Sciatic nerve (tissue), 2 donors: ENCODE results near the gene CUL4B. TPM values are rescaled to one million over a fixed set of nuclear protein-coding genes. Genes with fewer than 3 reads are reported as not detected.
A peak's percentile ranks its signal among the peaks of the same experiment; 100 is the strongest.
"Not testable (repeated sequence)": the region's sequence is repeated elsewhere in the genome, so short reads cannot be mapped to it uniquely, and the experiment has no call there.

Experiments used
- ATAC-seq: fragments of 200-7000 bp; cut with Tn5 transposase; one replicate; pipeline ENCODE4 v1.9.1; 2020; ENCODE audit warnings: mild to moderate bottlenecking, moderate library complexity
- DNase-seq: peaks from one replicate; pipeline ENCODE4 v3.0.0-alpha.2; 2020; ENCODE audit warnings: low spot score
- intact Hi-C: fragments of 100-400 bp; cut with DNase I; formaldehyde crosslinking; loops from one replicate; pipeline ENCODE4 v1.14.2; 2022
- total RNA-seq: library from RNA; stranded (reverse); fragmentation: NEBNext Ultra II Directional; extraction: Animal tissue kit (Norgen Biotek cat#: 25700); gene quantifications from one replicate; pipeline ENCODE4 v1.2.1, GENCODE V29; 2021
- donor health status: DM: no; HTN: no; CAD: no.
- donor health status: DM: no; HTN: no; CAD: no.

Gene CUL4B
- total RNA-seq, 1 donor from 2014 or later = 38.2 TPM

DNA sequence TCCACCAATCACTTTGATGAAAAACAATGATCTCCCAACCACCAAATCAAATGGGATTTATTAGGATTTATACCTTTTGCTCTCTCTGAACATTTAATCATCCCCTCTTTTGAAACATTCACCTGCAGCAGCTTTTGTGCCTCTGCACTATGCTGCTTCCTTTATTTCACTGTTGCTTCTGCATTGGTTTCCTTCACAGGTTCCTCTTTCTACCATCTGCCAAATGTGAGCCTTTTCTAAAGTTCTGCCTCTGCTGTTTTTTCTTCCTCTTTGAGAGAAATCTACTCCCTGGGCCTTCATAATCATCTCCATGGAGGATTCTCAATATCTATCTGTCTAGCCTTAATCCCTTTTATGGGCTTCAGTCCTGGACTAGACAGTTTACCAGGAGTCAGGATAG lies 24.7 kb downstream of the CUL4B start:
- intact Hi-C loops = no loop called here
- no peak for ATAC-seq

GRCh38 chrX:120534413-120535205 lies 26.2 kb downstream of the CUL4B start:
- intact Hi-C loops = no loop called here
- ATAC-seq = no peak
- DNase-seq = no peak

More for the DNA sequence above, 24.7 kb downstream of the CUL4B start:
- no peak for DNase-seq

- ATAC-seq (no peak), DNase-seq (no peak)
- intact Hi-C loops = no loop called here
Observed at GRCh38 chrX:120522820-120523219, 37.9 kb downstream of the CUL4B start.

- DNase-seq (no peak), ATAC-seq (no peak)
- intact Hi-C loops = no loop called here
Observed at GRCh38 chrX:120517936-120518335, 42.8 kb downstream of the CUL4B start.

GRCh38 chrX:120514236-120514635 lies 46.5 kb downstream of the CUL4B start:
- DNase-seq = no peak
- no peak for ATAC-seq
- intact Hi-C loops = no loop called here

DNA sequence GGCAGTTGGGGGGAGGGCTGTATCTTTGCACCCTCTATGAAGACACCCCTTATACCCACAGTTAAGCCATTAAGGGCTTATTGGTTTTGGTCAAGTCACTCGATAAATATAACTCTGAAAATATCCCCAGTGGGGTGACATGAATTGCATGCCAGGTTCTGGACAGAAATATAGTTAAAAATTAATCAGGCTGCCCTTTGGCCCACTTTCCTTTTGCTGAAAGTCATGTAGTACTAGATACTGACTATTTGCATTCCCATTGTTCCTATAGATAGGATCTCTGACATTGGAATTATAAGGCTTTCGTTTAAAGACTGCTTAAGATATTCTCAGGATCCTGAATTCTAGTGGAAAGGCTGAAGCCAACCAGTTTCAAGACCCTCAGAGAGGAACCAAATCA lies 48.1 kb downstream of the CUL4B start:
- no peak for ATAC-seq
- intact Hi-C loops = no loop called here
- DNase-seq = no peak

DNA sequence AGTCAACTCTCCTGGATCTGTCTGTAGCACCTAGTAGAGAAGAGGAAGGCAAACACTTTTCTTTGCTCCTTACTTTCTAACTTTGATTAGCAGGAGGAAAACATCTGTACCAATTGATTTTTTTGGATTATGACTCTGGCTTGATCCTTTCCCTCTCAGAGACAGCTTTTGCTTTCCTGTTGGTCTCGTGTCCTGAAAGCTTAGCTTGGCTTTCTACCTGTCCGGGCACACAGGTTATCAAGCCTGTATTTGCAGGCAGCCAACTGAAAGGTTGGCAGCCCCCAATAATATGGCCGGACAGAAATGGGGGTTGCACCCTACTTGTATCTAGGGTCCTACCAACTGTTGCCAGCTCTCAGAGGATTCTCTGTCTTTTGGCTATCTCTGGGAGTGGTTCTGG lies 48.5 kb downstream of the CUL4B start:
- DNase-seq (no peak), ATAC-seq (no peak)
- intact Hi-C loops = no loop called here

DNA sequence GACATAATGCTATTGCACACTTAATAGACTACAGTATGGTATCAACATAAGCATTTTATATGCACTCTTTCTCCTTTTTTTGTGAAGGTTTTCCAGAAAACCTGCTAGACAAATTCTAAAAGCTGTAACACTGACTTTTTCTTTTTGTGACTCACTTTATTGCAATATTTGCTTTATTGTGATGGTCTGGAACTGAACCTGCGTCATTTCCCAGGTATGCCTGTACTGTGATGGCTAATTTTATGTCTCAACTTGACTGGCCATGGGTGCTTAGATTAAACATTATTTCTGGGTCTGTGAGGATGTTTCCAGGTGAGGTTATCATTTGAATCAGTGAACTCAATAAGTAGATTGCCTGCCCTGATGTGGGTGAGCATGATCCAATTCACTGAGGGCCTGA lies 56.2 kb downstream of the CUL4B start:
- DNase-seq (no peak), ATAC-seq (no peak)
- intact Hi-C loops = no loop called here

- no peak for DNase-seq
Observed at GRCh38 chrX:120499301-120500072, 61.3 kb downstream of the CUL4B start.

DNA sequence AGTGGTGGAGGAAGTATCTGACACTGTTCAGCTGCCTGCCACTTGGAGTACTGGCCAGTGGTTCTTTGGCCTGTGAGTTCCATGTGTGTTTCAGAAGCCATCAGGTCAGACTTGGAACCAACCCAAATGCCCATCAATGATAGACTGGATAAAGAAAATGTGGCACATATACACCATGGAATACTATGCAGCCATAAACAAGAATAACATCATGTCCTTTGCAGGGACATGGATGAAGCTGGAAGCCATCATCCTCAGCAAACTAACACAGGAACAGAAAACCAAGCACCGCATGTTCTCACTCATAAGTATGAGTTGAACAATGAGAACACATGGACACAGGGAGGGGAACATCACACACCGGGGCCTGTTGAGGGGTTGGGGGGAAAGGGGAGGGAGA lies 70.6 kb downstream of the CUL4B start:
- DNase-seq, intact Hi-C loops, ATAC-seq: not testable (repeated sequence)

More at GRCh38 chrX:120499301-120500072, 61.3 kb downstream of the CUL4B start:
- intact Hi-C loops = no loop called here
- ATAC-seq = no peak

- ATAC-seq = peak; percentile 72
- intact Hi-C loops = no loop called here
Observed at GRCh38 chrX:120486786-120487185, 74.0 kb downstream of the CUL4B start.

GRCh38 chrX:120485638-120486520 lies 74.9 kb downstream of the CUL4B start:
- DNase-seq = peak; percentile 85
- intact Hi-C loops = no loop called here

More at GRCh38 chrX:120486786-120487185, 74.0 kb downstream of the CUL4B start:
- no peak for DNase-seq

GRCh38 chrX:120485315-120485637 lies 75.5 kb downstream of the CUL4B start:
- DNase-seq (no peak), ATAC-seq (no peak)
- intact Hi-C loops = no loop called here

More at GRCh38 chrX:120485638-120486520, 74.9 kb downstream of the CUL4B start:
- ATAC-seq = peak; percentile 93

GRCh38 chrX:120477453-120477852 lies 83.3 kb downstream of the CUL4B start:
- DNase-seq (no peak), ATAC-seq (no peak)
- intact Hi-C loops = no loop called here

DNA sequence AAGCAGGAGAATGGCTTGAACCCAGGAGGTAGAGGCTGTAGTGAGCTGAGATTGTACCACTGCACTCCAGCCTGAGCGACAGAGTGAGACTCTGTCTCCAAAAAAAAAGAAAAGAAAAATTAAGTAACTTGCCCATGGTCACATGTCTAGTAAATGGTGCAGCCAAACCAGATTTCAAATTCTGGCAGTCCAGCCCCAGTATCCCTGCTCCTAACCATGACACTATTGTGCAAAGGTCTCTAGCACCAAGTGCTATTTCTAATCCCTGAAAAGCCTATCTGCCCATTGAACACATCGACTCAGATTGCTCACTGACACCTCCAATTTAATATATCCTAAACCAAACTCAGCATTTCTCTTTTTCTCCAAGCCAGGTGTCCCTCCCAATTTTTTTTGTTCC lies 84.0 kb downstream of the CUL4B start:
- ATAC-seq (no peak), DNase-seq (no peak)
- intact Hi-C loops = no loop called here

DNA sequence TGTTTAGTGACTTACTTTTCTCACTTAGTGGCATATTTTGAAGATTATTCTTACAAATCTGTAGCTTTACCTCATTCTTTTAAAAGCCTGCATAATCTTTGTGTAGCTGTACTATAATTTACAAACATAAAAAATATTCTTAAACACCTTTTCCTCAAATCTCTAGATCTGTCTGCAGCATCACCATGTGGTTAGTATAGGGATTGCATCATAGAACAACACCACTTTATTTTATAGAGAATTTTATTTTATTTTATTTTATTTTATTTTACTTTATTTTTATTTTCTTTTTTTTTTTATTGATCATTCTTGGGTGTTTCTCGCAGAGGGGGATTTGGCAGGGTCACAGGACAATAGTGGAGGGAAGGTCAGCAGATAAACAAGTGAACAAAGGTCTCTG lies 85.3 kb downstream of the CUL4B start:
- intact Hi-C loops, DNase-seq, ATAC-seq: not testable (repeated sequence)
